ENCODE data around the gene SOX9.

Gene SOX9

DNA sequence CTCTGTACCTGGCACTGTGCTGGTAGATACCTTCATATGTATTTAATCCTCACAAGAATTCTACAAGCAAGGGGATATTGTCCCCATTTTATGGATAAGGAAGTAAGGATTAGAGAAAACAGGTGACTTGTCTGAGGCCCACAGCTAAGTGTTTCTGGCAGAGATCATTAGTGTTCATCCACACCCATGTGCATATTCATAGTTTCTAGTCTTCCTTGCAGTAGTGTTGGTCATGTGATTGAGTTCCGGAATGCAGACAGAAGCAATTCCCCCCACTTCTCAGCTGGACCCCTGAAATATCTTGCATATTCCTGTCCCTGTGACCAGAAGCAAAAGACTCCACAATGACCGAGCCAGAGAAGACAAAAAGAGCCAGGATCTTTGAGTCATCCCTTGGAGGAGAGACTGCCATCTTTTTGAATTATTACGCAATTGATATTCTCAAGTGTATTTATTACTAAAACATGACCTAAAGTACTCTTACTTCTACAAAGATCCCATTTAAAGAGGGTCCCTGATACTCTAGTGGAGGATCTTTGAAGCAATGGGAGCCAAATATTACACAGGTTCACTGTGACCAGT, 43.4 kb downstream of the SOX9 start:
- no peak for DNase-seq

DNA sequence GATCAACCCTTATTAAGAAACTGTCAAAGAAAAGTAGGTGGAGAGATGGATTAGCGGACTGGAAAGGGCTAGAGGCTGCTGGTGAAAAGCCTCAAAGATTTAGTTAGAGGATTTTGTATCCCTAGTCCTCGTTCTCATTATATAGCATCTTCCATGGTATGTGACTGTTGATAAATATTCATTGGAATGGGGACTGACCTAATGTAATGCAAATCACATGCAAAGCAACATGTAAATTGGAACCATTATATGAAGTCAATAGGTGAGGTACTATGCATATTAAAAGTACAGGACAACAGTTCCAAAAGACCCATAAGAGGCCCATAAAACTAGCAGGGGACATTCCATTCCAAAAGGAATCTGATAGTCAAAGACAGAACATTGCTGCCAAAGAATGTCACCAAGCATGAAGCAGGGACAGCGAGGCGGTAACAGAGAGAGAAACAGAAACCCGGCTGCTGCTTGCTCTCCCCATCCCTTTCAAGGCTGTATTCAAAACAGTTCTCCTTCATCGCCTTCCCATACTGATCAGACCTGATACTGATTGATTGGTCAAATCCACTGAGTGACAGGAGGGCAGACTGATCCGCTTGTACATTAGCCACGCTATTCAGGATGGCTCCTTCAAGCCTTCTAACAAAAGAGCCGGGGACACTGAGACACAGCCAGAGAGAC, 44.5 kb downstream of the SOX9 start:
- DNase-seq = no peak

DNA sequence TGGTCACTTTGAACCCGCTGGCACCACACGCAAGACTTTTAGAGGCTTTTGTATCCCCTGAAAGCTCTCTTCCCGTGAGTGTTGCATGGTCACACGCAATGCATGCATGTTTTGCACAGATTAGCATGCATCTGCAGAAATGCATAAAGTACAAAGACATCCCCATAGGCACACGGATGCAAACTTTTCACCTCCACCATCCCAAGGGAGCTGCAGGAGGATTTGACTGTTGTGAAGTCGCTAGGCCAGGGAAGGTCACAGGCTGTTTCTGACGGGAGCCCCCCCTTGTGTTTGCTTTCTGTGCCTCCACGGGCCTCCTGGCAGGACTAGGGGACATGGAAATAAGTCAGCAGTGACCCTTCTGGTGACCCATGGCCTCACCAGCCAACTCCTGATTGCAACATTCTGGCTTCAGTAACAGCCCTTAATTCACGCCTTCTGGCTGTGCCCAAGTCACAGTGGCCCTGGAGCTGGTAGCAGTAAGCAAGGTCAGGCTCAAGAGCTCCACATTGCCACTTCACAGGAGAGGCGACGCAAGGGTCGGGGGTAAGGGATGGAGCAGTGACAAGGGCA, 45.1 kb downstream of the SOX9 start:
- no peak for DNase-seq

DNA sequence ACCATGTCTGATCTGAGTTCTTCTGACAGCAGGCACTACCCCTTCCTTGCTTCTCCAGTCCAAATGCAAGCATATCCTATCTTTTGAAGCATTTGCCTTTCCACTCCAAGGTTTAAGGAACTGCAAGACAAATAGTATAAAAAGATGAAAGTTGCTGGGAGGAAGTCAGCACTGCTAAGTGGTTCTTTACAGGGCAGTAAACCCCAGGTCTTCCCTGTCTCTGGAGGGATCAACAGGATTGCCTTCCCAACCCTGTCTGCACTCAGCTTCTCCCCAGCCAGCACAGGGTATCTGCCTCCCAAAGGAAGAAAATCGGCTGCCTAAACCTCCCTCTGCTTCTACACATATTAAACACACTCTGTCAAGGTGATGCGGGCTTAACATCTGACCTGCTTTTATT, 46.8 kb downstream of the SOX9 start:
- DNase-seq = no peak

DNA sequence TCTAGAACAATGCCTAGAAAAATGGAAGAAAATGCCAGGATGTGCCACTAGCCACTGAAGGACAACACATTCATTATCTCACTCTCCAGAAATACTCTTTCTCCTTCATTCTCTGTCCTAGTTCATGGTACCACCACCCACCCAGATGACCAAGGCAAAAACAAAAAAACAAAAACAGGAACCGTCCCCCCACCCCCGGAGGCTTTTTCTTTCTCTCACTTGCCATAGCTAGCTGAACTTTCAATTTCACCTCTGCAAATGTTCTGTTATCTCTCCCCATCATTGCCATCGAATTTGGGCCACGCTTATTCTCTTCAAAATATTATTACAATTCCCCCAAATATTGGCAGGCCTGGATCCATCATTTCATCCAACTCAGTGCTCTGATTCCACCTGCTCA, 49.0 kb downstream of the SOX9 start:
- no peak for DNase-seq

DNA sequence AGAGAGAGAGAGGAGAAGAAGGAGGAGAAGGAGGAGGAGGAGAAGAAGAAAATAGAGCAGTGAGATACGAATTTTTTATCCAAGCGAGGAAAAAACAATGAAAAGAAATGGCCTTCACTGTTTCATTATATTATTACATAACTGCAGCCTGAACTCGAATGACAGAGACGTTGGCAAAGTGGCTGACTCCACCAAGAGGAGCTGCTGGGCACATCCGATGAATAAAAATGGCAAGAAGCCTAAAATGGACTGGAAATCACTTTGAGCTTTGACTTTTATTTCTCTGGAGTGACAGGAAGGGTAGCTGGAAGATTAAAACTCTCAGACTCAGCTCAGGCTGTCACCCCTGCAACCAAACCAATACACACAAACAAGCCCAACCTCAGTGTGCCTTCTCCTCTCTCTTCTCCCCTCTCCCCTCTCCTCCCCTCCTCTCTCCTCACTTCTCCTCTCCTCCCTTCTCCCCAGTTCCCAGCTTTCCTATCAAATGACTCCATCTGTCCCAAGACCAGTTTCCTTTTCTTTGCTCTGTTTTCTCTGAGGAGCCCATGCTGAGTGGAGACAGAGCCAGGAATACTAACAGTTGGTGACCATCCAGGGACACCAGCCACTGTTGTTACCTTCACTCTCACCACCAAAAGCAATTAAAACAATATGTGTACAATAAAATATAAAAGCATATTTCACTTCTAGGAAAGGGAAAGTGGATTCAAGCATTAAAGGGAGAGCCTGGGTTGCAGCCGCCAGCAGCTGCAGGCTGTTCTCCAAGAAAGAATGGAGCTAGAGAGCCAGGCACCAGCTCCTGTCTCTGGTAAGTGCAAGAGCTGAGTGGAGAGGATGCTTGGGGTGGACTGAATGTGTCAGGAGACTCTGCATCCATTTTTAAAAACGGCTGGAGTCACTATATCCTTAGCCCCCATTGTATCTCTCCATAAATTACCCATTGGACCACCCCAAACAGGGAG, 51.2 kb downstream of the SOX9 start:
- DNase-seq = no peak

DNA sequence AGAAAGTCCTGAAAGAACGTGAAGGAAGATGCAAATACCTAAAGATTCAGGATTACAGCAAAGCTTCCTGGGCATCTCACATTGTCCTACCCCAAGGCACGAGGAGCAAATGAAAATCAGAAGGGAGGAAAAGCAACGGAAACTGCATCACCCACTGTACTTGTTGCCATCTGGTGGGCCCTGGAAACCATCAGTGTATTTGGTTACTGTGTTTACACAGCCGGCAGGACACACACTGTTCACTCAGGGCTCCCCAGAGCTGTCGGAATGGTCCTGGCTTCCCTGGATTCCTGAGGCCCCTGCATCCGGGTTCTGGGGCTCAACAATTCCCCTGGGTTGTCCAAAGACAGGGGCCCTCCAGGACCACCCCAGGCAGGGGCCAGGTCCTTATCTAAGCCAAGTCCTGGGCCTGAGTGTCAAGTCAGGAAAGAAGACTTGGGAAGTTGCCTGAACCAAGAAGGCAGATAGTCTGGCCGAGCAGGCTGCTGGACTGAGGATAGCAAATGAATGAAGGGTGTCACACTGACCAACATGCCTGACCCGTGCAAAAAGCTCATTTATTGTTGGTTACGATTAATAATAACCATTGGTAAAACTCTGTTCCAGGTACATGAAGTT, 52.8 kb downstream of the SOX9 start:
- DNase-seq = no peak

DNA sequence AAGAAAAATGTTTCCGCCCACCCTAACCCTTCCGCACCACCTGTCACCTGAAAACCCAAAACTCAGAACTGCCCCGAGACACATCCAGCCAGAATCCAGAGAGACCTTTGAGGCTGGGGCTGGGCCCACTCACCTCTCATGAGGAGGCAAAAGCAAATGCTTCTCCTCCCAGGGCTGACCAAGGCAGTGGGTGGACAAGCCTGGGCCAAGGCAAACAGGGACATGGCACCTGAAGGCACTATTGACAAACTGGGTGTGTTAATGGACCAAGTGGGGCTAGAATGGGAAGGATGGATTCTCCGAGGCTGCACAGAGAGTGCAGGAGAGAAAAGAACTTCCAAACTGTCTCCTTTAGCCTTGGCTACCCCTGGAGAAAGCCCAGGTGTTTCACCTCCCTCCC, 54.4 kb downstream of the SOX9 start:
- DNase-seq = no peak
